Measurements from ENCODE around the gene POSTN.

The POSTN gene

GRCh38 chr13:37598597-37598996, at the start of gene POSTN:
Gene POSTN (minus strand): TSS chr13:37598768. CDS start chr13:37598726, 42 bp downstream.
- no peak for DNase-seq (ENCODE audit: low read depth)

- no peak for DNase-seq (ENCODE audit: low read depth)
These were observed 48.6 kb upstream of the POSTN start for GRCh38 chr13:37647031-37647650.

- no peak for DNase-seq (ENCODE audit: low read depth)
These were observed 48.0 kb upstream of the POSTN start for GRCh38 chr13:37646531-37646930.

GRCh38 chr13:37645181-37645740, 46.7 kb upstream of the POSTN start:
- no peak for DNase-seq (ENCODE audit: low read depth)

- DNase-seq (ENCODE audit: low read depth) = no peak
These were observed 42.8 kb upstream of the POSTN start for GRCh38 chr13:37641391-37641790.

GRCh38 chr13:37640499-37640898, 41.9 kb upstream of the POSTN start:
- no peak for DNase-seq (ENCODE audit: low read depth)

- no peak for DNase-seq (ENCODE audit: low read depth)
These were observed 38.1 kb upstream of the POSTN start for GRCh38 chr13:37636701-37637100.

GRCh38 chr13:37632294-37632693, 33.7 kb upstream of the POSTN start:
- DNase-seq (ENCODE audit: low read depth) = no peak

- DNase-seq (ENCODE audit: low read depth) = no peak
These were observed 28.9 kb upstream of the POSTN start for GRCh38 chr13:37627428-37627827.

- DNase-seq (ENCODE audit: low read depth) = no peak
These were observed 23.3 kb upstream of the POSTN start for GRCh38 chr13:37621811-37622361.

GRCh38 chr13:37618554-37618953, 20.0 kb upstream of the POSTN start:
- DNase-seq (ENCODE audit: low read depth) = no peak

GRCh38 chr13:37617173-37617572, 18.6 kb upstream of the POSTN start:
- DNase-seq (ENCODE audit: low read depth) = no peak

- no peak for DNase-seq (ENCODE audit: low read depth)
These were observed 17.6 kb upstream of the POSTN start for GRCh38 chr13:37616131-37616530.

GRCh38 chr13:37615276-37615675, 16.7 kb upstream of the POSTN start:
- DNase-seq (ENCODE audit: low read depth) = no peak

- no peak for DNase-seq (ENCODE audit: low read depth)
These were observed 15.1 kb upstream of the POSTN start for GRCh38 chr13:37613638-37614037.

GRCh38 chr13:37613236-37613635, 14.7 kb upstream of the POSTN start:
- DNase-seq (ENCODE audit: low read depth) = no peak

GRCh38 chr13:37608750-37609339, 10.3 kb upstream of the POSTN start:
- no peak for DNase-seq (ENCODE audit: low read depth)

GRCh38 chr13:37602733-37603381, 4.3 kb upstream of the POSTN start:
- no peak for DNase-seq (ENCODE audit: low read depth)

GRCh38 chr13:37601648-37602440, 3.3 kb upstream of the POSTN start:
- DNase-seq (ENCODE audit: low read depth) = no peak

GRCh38 chr13:37599519-37599918, 951 bp upstream of the POSTN start:
- no peak for DNase-seq (ENCODE audit: low read depth)

GRCh38 chr13:37597477-37598025, 1.0 kb downstream of the POSTN start:
- no peak for DNase-seq (ENCODE audit: low read depth)

GRCh38 chr13:37596805-37597204, 1.8 kb downstream of the POSTN start:
- DNase-seq (ENCODE audit: low read depth) = no peak
